Upper lobe of right lung (tissue), 1 donor: ENCODE results near the gene ITIH5. TPM values are rescaled to one million over a fixed set of nuclear protein-coding genes. Genes with fewer than 3 reads are reported as not detected.
A peak's percentile ranks its signal among the peaks of the same experiment; 100 is the strongest.

ENCODE experiments used
- ATAC-seq: fragments of 200-7000 bp; cut with Tn5 transposase; one replicate; pipeline ENCODE4 v1.9.1; 2020; ENCODE audit warnings: mild to moderate bottlenecking, moderate library complexity
- DNase-seq: peaks from one replicate; pipeline ENCODE4 v3.0.0-alpha.2; 2020
- H3K27ac ChIP-seq: fragments of 200-600 bp; one replicate; pipeline ENCODE4 v1.8.0; 2022
- H3K27me3 ChIP-seq: fragments of 200-600 bp; one replicate; pipeline ENCODE4 v1.8.0; 2022; ENCODE audit warnings: mild to moderate bottlenecking
- H3K36me3 ChIP-seq: fragments of 200-600 bp; one replicate; pipeline ENCODE4 v1.8.0; 2022
- H3K4me1 ChIP-seq: fragments of 200-600 bp; one replicate; pipeline ENCODE4 v1.8.0; 2022
- H3K4me3 ChIP-seq: fragments of 200-600 bp; one replicate; pipeline ENCODE4 v1.8.0; 2022; ENCODE audit warnings: mild to moderate bottlenecking
- H3K9me3 ChIP-seq: fragments of 200-600 bp; one replicate; pipeline ENCODE4 v1.8.0; 2022
- CTCF ChIP-seq: fragments of 200-600 bp; IDR thresholded peaks from one replicate; pipeline ENCODE4 v1.8.0; 2022; ENCODE audit warnings: antibody characterized with exemption
- intact Hi-C: fragments of 100-400 bp; cut with DNase I; formaldehyde crosslinking; loops from one replicate; pipeline ENCODE4 v1.11.0; 2022
- total RNA-seq: library from RNA; stranded (reverse); fragmentation: NEBNext Ultra II Directional; extraction: Animal tissue kit (Norgen Biotek cat#: 25700); gene quantifications from one replicate; pipeline ENCODE4 v1.2.1, GENCODE V29; 2021
- donor health status: DM: no; HTN: yes; CAD: no; lungs with severe emphysema.

Gene ITIH5
- total RNA-seq, 1 donor from 2014 or later, result 10.5 TPM

- Histone ChIP-seq H3K4me3 (no peak overlapping the region), H3K4me1 (no peaks in the 10 kb centered on the region), H3K27ac (no peak overlapping the region), H3K27me3 (no peaks in the 10 kb centered on the region), H3K9me3 (no peaks in the 10 kb centered on the region), H3K36me3 (no peaks in the 10 kb centered on the region)
- intact Hi-C loops, result no loop called here
- peak; percentile 49 for ATAC-seq
- DNase-seq, result no peak
- no peak for TF ChIP-seq CTCF
Measured at GRCh38 chr10:7593063-7593462, 73.7 kb downstream of the ITIH5 start.

- no peak for DNase-seq
- intact Hi-C loops, result no loop called here
Measured at GRCh38 chr10:7592627-7593026, 74.1 kb downstream of the ITIH5 start.

GRCh38 chr10:7590271-7590670 lies 76.5 kb downstream of the ITIH5 start:
- H3K36me3 ChIP-seq, result no peaks in the 10 kb centered on the region
- no peak for TF ChIP-seq CTCF
- H3K4me3 ChIP-seq, result no peak overlapping the region
- H3K27me3 ChIP-seq, result no peaks in the 10 kb centered on the region
- no peaks in the 10 kb centered on the region for H3K4me1 ChIP-seq
- intact Hi-C loops, result no loop called here
- no peak for ATAC-seq
- H3K9me3 ChIP-seq, result no peaks in the 10 kb centered on the region
- DNase-seq, result no peak
- no peak overlapping the region for H3K27ac ChIP-seq

More at GRCh38 chr10:7592627-7593026, 74.1 kb downstream of the ITIH5 start:
- Histone ChIP-seq H3K4me1 (no peaks in the 10 kb centered on the region), H3K36me3 (no peaks in the 10 kb centered on the region), H3K27ac (no peak overlapping the region), H3K9me3 (no peaks in the 10 kb centered on the region), H3K4me3 (no peak overlapping the region), H3K27me3 (no peaks in the 10 kb centered on the region)
- TF ChIP-seq CTCF, result no peak
- peak; percentile 5 for ATAC-seq

GRCh38 chr10:7589748-7590147 lies 77.0 kb downstream of the ITIH5 start:
- Histone ChIP-seq H3K27me3 (no peaks in the 10 kb centered on the region), H3K4me3 (no peak overlapping the region), H3K36me3 (no peaks in the 10 kb centered on the region), H3K4me1 (no peaks in the 10 kb centered on the region), H3K9me3 (no peaks in the 10 kb centered on the region), H3K27ac (no peak overlapping the region)
- DNase-seq (no peak), ATAC-seq (no peak)
- TF ChIP-seq CTCF, result no peak
- intact Hi-C loops, result no loop called here

- Histone ChIP-seq H3K4me1 (no peaks in the 10 kb centered on the region), H3K9me3 (no peaks in the 10 kb centered on the region), H3K4me3 (no peak overlapping the region), H3K27ac (no peak overlapping the region), H3K36me3 (no peaks in the 10 kb centered on the region), H3K27me3 (no peaks in the 10 kb centered on the region)
- DNase-seq, result no peak
- no peak for ATAC-seq
- intact Hi-C loops, result no loop called here
- no peak for TF ChIP-seq CTCF
Measured at GRCh38 chr10:7587865-7588188, 78.9 kb downstream of the ITIH5 start.

- ATAC-seq, result no peak
- H3K36me3 ChIP-seq, result no peaks in the 10 kb centered on the region
- no peak overlapping the region for H3K4me3 ChIP-seq
- intact Hi-C loops, result no loop called here
- H3K27ac ChIP-seq, result no peak overlapping the region
- DNase-seq, result no peak
- no peaks in the 10 kb centered on the region for H3K9me3 ChIP-seq
- H3K27me3 ChIP-seq, result no peaks in the 10 kb centered on the region
- no peak for TF ChIP-seq CTCF
- H3K4me1 ChIP-seq, result no peaks in the 10 kb centered on the region
Measured at GRCh38 chr10:7587168-7587864, 79.5 kb downstream of the ITIH5 start.
